ENCODE data around the gene RABGAP1L. TPM values are rescaled to one million over a fixed set of nuclear protein-coding genes. Genes with fewer than 3 reads are reported as not detected.
"Not testable (repeated sequence)": the region's sequence is repeated elsewhere in the genome, so short reads cannot be mapped to it uniquely, and the experiment has no call there.

Gene RABGAP1L
- polyA plus RNA-seq, 1 donor, result 51.9 TPM

DNA sequence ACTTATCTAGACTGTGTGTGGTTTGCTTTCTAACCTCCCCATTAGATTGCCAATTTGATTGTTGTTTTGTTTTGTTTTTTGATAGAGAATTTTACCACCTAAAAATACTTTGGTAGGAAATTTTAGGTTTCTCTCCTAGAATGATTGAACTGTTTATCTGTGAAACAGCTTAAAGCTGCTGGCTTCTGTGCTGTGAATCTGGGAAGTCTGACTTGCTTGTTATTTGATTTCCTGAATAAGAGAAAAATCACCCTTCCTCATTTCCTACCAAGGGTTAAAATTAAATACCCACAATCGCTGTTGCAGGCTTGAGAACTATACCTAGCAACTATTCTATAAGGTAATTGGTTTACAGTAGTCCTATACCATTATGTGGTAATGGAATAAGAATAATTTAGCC lies 641.6 kb downstream of the RABGAP1L start:
- Histone ChIP-seq H3K27me3 (ENCODE audit: control insufficient read depth, insufficient read depth, low read length) (no peaks in the 10 kb centered on the region), H3K4me3 (ENCODE audit: low read length) (peak overlapping the region; percentile 61), H3K9me3 (ENCODE audit: control insufficient read depth, low read depth, low read length) (no peaks in the 10 kb centered on the region), H3K36me3 (ENCODE audit: control insufficient read depth, insufficient read depth, low read length) (no peaks in the 10 kb centered on the region), H3K27ac (ENCODE audit: low read length) (peak overlapping the region; percentile 87), H3K4me1 (ENCODE audit: control insufficient read depth, insufficient read depth, low read length) (peaks cover 11% of the 10 kb centered on the region)
- no peak for DNase-seq
- WGBS (ENCODE audit: insufficient coverage, low lambda C conversion rate), result 40% methylated on average over 1 of the region's 1 CpG

DNA sequence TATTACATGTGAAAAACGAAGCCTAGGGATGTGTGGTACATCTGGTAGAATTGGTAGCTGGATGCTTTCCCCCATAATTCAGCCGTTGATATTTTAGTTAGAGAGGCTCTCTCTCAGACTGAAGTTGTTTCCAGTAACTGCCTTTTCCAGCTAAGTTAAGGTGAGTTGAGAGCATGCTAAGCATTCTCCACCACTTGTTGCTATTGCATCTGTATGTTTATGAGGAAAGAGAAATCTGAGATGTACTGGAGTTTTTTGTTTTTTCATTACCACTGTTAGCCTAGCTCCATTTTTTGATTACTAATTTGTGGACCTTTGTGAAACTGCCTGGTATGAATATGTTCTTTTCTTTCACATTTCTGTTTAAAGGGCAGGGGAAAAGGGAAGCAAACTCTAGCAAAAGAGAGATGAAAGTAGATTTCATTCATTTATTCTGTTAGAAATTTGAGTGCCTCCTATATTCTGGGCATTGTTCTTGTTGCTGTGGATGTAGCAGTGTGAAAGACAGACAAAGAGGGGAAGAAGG lies 650.5 kb downstream of the RABGAP1L start:
- Histone ChIP-seq H3K27ac (ENCODE audit: low read length) (no peak overlapping the region), H3K4me3 (ENCODE audit: low read length) (no peak overlapping the region), H3K4me1 (ENCODE audit: control insufficient read depth, insufficient read depth, low read length) (no peaks in the 10 kb centered on the region), H3K27me3 (ENCODE audit: control insufficient read depth, insufficient read depth, low read length) (no peaks in the 10 kb centered on the region), H3K9me3 (ENCODE audit: control insufficient read depth, low read depth, low read length) (no peaks in the 10 kb centered on the region), H3K36me3 (ENCODE audit: control insufficient read depth, insufficient read depth, low read length) (peaks cover 3% of the 10 kb centered on the region)
- DNase-seq, result no peak
- WGBS (ENCODE audit: insufficient coverage, low lambda C conversion rate), result no CpG with 5 or more reads among the region's 2 CpGs

DNA sequence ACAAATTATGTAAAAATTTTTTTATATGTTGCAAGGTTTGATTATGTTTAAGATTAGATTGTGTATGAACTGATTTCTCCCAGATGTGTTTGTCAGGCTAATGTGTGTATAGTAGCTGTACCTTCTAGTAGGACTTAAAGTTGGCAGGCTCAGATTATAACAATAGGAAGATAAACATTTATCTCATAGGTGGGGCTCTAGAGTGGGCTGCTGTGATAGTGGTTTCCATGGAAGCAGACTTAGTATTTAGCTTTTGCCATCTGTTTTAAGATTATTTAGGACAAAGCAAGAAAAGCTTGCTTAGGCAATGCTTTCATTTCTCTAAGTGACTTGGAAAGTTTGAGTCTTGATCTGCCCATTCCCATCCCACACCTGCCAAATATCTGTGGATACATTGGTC lies 652.7 kb downstream of the RABGAP1L start:
- H3K36me3 ChIP-seq (ENCODE audit: control insufficient read depth, insufficient read depth, low read length), result peaks cover 3% of the 10 kb centered on the region
- no peaks in the 10 kb centered on the region for H3K9me3 ChIP-seq (ENCODE audit: control insufficient read depth, low read depth, low read length)
- DNase-seq, result no peak
- no peak overlapping the region for H3K27ac ChIP-seq (ENCODE audit: low read length)
- H3K4me3 ChIP-seq (ENCODE audit: low read length), result no peak overlapping the region
- H3K27me3 ChIP-seq (ENCODE audit: control insufficient read depth, insufficient read depth, low read length), result no peaks in the 10 kb centered on the region
- no peaks in the 10 kb centered on the region for H3K4me1 ChIP-seq (ENCODE audit: control insufficient read depth, insufficient read depth, low read length)

DNA sequence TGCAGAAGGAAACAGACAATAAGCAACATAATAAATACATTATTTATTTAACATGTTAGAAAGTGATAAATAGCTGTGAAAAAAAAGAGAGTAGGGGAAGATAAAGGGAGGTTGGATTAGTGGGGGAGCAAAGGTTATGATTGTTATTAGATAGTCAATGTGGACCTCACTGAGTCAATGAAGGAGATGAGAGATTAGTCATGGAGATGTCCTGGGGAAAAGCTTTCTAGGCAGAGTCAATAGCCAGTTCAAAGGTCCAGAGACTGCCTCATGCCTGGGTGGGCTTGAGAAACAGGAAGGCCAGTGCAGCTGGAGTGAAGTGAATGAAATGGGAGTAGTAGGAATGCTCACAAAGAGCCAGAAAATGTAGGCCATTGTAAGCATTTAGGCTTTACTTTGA lies 653.3 kb downstream of the RABGAP1L start:
- no peaks in the 10 kb centered on the region for H3K27me3 ChIP-seq (ENCODE audit: control insufficient read depth, insufficient read depth, low read length)
- H3K36me3 ChIP-seq (ENCODE audit: control insufficient read depth, insufficient read depth, low read length), result peaks cover 3% of the 10 kb centered on the region
- H3K9me3 ChIP-seq (ENCODE audit: control insufficient read depth, low read depth, low read length), result no peaks in the 10 kb centered on the region
- DNase-seq, result no peak
- H3K4me3 ChIP-seq (ENCODE audit: low read length), result no peak overlapping the region
- no peaks in the 10 kb centered on the region for H3K4me1 ChIP-seq (ENCODE audit: control insufficient read depth, insufficient read depth, low read length)
- H3K27ac ChIP-seq (ENCODE audit: low read length), result no peak overlapping the region

- DNase-seq, result no peak
- Histone ChIP-seq H3K27ac (ENCODE audit: low read length) (no peak overlapping the region), H3K27me3 (ENCODE audit: control insufficient read depth, insufficient read depth, low read length) (no peaks in the 10 kb centered on the region), H3K4me3 (ENCODE audit: low read length) (no peak overlapping the region), H3K36me3 (ENCODE audit: control insufficient read depth, insufficient read depth, low read length) (no peaks in the 10 kb centered on the region), H3K4me1 (ENCODE audit: control insufficient read depth, insufficient read depth, low read length) (no peaks in the 10 kb centered on the region), H3K9me3 (ENCODE audit: control insufficient read depth, low read depth, low read length) (no peaks in the 10 kb centered on the region)
- no CpG with 5 or more reads among the region's 3 CpGs for WGBS (ENCODE audit: insufficient coverage, low lambda C conversion rate)
Measured at GRCh38 chr1:174815036-174815435, 655.7 kb downstream of the RABGAP1L start.

DNA sequence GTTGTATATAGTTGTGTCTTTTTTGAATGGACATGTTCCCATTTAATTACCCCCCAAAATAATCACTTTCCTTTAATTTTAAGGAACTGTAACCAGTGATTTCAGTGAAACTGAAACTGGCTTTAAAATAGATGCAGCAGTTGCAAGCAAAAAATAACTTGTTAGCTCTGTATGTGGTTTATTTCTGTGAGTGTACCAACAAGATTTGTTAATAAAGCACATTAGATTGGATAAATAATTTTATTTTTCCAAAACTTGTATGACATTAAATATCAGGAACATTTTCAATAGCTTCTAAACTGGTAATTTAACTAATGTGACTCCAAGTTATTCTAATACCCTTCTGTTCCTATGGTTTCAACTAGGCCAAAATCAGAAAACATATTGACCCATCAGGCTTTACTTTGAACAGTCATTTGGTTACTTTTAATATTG lies 656.2 kb downstream of the RABGAP1L start:
- Histone ChIP-seq H3K36me3 (ENCODE audit: control insufficient read depth, insufficient read depth, low read length) (no peaks in the 10 kb centered on the region), H3K9me3 (ENCODE audit: control insufficient read depth, low read depth, low read length) (no peaks in the 10 kb centered on the region), H3K27me3 (ENCODE audit: control insufficient read depth, insufficient read depth, low read length) (no peaks in the 10 kb centered on the region), H3K27ac (ENCODE audit: low read length) (no peak overlapping the region), H3K4me1 (ENCODE audit: control insufficient read depth, insufficient read depth, low read length) (no peaks in the 10 kb centered on the region), H3K4me3 (ENCODE audit: low read length) (no peak overlapping the region)
- no peak for DNase-seq

DNA sequence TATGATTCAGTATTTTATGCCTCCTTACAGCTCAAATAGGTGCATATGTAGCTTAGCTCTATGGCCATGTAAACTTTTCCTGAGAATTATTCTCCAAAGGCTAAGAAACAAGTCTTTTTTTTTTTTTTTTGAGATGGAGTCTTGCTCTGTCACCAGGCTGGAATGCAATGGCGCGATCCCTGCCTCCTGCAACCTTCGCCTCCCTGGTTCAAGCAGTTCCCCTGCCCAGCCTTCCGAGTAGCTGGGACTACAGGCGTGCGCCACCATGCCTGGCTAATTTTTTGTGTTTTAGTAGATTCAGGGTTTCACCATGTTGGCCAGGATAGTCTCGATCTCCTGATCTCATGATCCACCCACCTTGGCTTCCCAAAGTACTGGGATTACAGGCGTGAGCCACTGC lies 657.3 kb downstream of the RABGAP1L start:
- DNase-seq; H3K9me3 ChIP-seq (ENCODE audit: control insufficient read depth, low read depth, low read length); H3K4me3 ChIP-seq (ENCODE audit: low read length); H3K4me1 ChIP-seq (ENCODE audit: control insufficient read depth, insufficient read depth, low read length); H3K36me3 ChIP-seq (ENCODE audit: control insufficient read depth, insufficient read depth, low read length); H3K27ac ChIP-seq (ENCODE audit: low read length); H3K27me3 ChIP-seq (ENCODE audit: control insufficient read depth, insufficient read depth, low read length): not testable (repeated sequence)
- no CpG with 5 or more reads among the region's 8 CpGs for WGBS (ENCODE audit: insufficient coverage, low lambda C conversion rate)

GRCh38 chr1:174818014-174818616 lies 658.8 kb downstream of the RABGAP1L start:
- Histone ChIP-seq H3K4me1 (ENCODE audit: control insufficient read depth, insufficient read depth, low read length) (no peaks in the 10 kb centered on the region), H3K9me3 (ENCODE audit: control insufficient read depth, low read depth, low read length) (no peaks in the 10 kb centered on the region), H3K27ac (ENCODE audit: low read length) (no peak overlapping the region), H3K27me3 (ENCODE audit: control insufficient read depth, insufficient read depth, low read length) (no peaks in the 10 kb centered on the region), H3K36me3 (ENCODE audit: control insufficient read depth, insufficient read depth, low read length) (no peaks in the 10 kb centered on the region), H3K4me3 (ENCODE audit: low read length) (no peak overlapping the region)
- no peak for DNase-seq
- WGBS (ENCODE audit: insufficient coverage, low lambda C conversion rate), result 94% methylated on average over 2 of the region's 4 CpGs

DNA sequence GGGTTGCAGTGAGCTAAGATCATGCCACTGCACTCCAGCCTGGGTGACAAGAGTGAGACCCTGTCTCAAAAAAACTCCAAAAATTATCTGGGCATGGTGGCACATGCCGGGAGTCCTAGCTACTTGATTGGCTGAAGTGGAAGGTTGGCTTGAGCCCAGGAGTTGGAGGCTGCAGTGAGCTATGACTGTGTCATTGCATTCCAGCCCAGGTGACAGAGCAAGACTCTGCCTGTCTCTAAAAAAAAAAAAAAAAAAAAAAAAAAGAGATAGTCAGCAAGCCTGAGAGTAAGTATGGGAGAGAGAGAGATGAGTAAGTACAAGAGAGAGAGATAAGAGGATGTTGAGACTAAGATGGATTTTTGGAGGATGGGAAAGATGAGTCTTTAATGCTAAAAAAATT lies 659.6 kb downstream of the RABGAP1L start:
- Histone ChIP-seq H3K36me3 (ENCODE audit: control insufficient read depth, insufficient read depth, low read length) (no peaks in the 10 kb centered on the region), H3K4me1 (ENCODE audit: control insufficient read depth, insufficient read depth, low read length) (no peaks in the 10 kb centered on the region), H3K4me3 (ENCODE audit: low read length) (no peak overlapping the region), H3K27me3 (ENCODE audit: control insufficient read depth, insufficient read depth, low read length) (no peaks in the 10 kb centered on the region), H3K9me3 (ENCODE audit: control insufficient read depth, low read depth, low read length) (no peaks in the 10 kb centered on the region), H3K27ac (ENCODE audit: low read length) (no peak overlapping the region)
- DNase-seq, result no peak
- no CpG with 5 or more reads among the region's 1 CpG for WGBS (ENCODE audit: insufficient coverage, low lambda C conversion rate)

GRCh38 chr1:174819596-174819995 lies 660.3 kb downstream of the RABGAP1L start:
- Histone ChIP-seq H3K36me3 (ENCODE audit: control insufficient read depth, insufficient read depth, low read length) (no peaks in the 10 kb centered on the region), H3K4me1 (ENCODE audit: control insufficient read depth, insufficient read depth, low read length) (no peaks in the 10 kb centered on the region), H3K4me3 (ENCODE audit: low read length) (no peak overlapping the region), H3K27me3 (ENCODE audit: control insufficient read depth, insufficient read depth, low read length) (no peaks in the 10 kb centered on the region), H3K27ac (ENCODE audit: low read length) (no peak overlapping the region), H3K9me3 (ENCODE audit: control insufficient read depth, low read depth, low read length) (no peaks in the 10 kb centered on the region)
- no peak for DNase-seq

DNA sequence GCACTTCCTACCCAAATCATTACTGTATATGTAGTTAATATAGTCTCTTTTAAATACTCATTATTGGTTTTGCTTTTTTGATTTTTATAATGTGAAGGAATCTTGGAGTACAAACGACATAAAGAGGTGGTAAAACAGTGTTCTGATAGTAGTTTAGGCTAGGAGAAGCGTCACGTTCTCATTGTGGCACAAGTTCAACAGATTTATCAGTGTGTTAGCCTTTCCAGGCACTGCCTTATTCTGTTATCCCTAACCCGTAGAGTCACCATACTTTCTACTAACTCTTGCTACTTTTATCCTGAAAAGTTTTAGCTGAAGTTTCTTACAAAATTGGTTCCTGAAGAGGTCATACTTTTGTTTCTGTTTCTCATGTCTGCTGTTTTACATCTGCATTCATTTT lies 665.8 kb downstream of the RABGAP1L start:
- Histone ChIP-seq H3K4me1 (ENCODE audit: control insufficient read depth, insufficient read depth, low read length) (no peaks in the 10 kb centered on the region), H3K27me3 (ENCODE audit: control insufficient read depth, insufficient read depth, low read length) (no peaks in the 10 kb centered on the region), H3K9me3 (ENCODE audit: control insufficient read depth, low read depth, low read length) (no peaks in the 10 kb centered on the region), H3K4me3 (ENCODE audit: low read length) (no peak overlapping the region), H3K27ac (ENCODE audit: low read length) (no peak overlapping the region), H3K36me3 (ENCODE audit: control insufficient read depth, insufficient read depth, low read length) (no peaks in the 10 kb centered on the region)
- 100% methylated on average over 1 of the region's 4 CpGs for WGBS (ENCODE audit: insufficient coverage, low lambda C conversion rate)
- DNase-seq, result no peak

All from large intestine (tissue), 3 donors.